ENCODE measurements around the gene DYNC2LI1.

- TF ChIP-seq CTCF (IDR thresholded peaks at IDR 0.05) (no peak), POLR2A (IDR thresholded peaks at IDR 0.05) (no peak), EP300 (IDR thresholded peaks at IDR 0.05) (no peak), POLR2AphosphoS5 (IDR thresholded peaks at IDR 0.05) (no peak)
Measured at GRCh38 chr2:43825841-43826240, 52.0 kb downstream of the DYNC2LI1 start.
